ENCODE results near the gene KHDRBS2.

The KHDRBS2 gene

GRCh38 chr6:62280099-62280498 lies 5.9 kb downstream of the KHDRBS2 start:
- no peak overlapping the region for H2AFZ ChIP-seq (ENCODE audit: low read length)
- H3K4me2 ChIP-seq (ENCODE audit: insufficient read depth, low read length, poor library complexity, severe bottlenecking) = no peak overlapping the region
- no peaks in the 10 kb centered on the region for H3K9me3 ChIP-seq (replicated peaks in 1 of 2; ENCODE audit: control insufficient read depth in 2 of 2, insufficient read depth in 1 of 2, low read depth in 1 of 2, low read length in 2 of 2)
- no peaks in the 10 kb centered on the region for H3K36me3 ChIP-seq (replicated peaks in 1 of 2; ENCODE audit: control insufficient read depth in 2 of 2, insufficient read depth in 2 of 2, low read length in 2 of 2)
- no peak for DNase-seq (ENCODE audit: low spot score)
- no peak overlapping the region for H4K8ac ChIP-seq (ENCODE audit: low read depth, low read length)
- no peak overlapping the region for H2AK5ac ChIP-seq (ENCODE audit: low read depth, low read length)
- H3K4me1 ChIP-seq (ENCODE audit: control insufficient read depth in 2 of 2, insufficient read depth in 1 of 2, low read depth in 1 of 2, low read length in 2 of 2) = peaks cover 0 to 6% of the 10 kb centered on the region in 2 donors
- H3K4ac ChIP-seq (ENCODE audit: low read length) = no peak overlapping the region
- H2BK120ac ChIP-seq (ENCODE audit: low read depth, low read length) = no peak overlapping the region
- H3K14ac ChIP-seq (ENCODE audit: low read length) = no peak overlapping the region
- no peak overlapping the region for H3K27ac ChIP-seq (replicated peaks; ENCODE audit: low read length)
- H2BK12ac ChIP-seq (ENCODE audit: low read length) = no peak overlapping the region
- no peaks in the 10 kb centered on the region for H3K79me1 ChIP-seq (ENCODE audit: low read depth, low read length)
- no peak overlapping the region for H3K9ac ChIP-seq (ENCODE audit: low read depth, low read length, poor library complexity)
- no peak overlapping the region for H2BK15ac ChIP-seq (ENCODE audit: low read length)
- H3K27me3 ChIP-seq (ENCODE audit: control insufficient read depth in 3 of 3, insufficient read depth in 3 of 3, low read depth in 1 of 3, low read length in 3 of 3) = no peaks in the 10 kb centered on the region
- no peak overlapping the region for H4K91ac ChIP-seq (ENCODE audit: low read depth, low read length, poor library complexity)
- H3K23ac ChIP-seq (ENCODE audit: low read depth, low read length, poor library complexity) = no peak overlapping the region
- no peak overlapping the region for H2BK5ac ChIP-seq (ENCODE audit: low read length)
- no peak overlapping the region for H3K18ac ChIP-seq (ENCODE audit: low read length)
- no peak overlapping the region for H3K4me3 ChIP-seq (ENCODE audit: low read length in 2 of 2)
- 100% methylated on average over 1 of the region's 3 CpGs; no CpG with 5 or more reads in 1 of the 2 donors for WGBS, 2 donors (ENCODE audit: extremely low coverage in 2 of 2, insufficient read length in 2 of 2, insufficient replicate concordance in 1 of 2)

DNA sequence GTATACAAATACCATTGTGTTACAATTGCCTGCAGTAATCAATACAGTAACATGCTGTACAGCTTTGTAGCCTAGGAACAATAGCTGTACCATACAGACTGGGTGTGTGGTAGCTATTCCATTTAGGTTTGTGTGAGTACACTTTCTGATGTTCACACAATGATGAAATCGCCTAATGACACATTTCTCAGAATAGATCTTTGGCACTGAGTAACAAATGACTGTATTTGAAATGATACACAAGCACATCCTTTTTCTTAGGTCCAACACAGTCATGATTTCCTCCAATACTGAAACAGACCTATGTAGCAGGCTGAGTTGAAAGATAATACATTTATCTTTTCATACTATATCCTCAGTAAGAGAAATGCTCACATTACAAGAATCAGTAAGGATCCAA lies 13.9 kb downstream of the KHDRBS2 start:
- Histone ChIP-seq H4K8ac (ENCODE audit: low read depth, low read length) (no peak overlapping the region), H3K4me3 (ENCODE audit: low read length in 2 of 2) (no peak overlapping the region), H3K4ac (ENCODE audit: low read length) (no peak overlapping the region), H2BK12ac (ENCODE audit: low read length) (no peak overlapping the region), H3K36me3 (replicated peaks in 1 of 2; ENCODE audit: control insufficient read depth in 2 of 2, insufficient read depth in 2 of 2, low read length in 2 of 2) (no peaks in the 10 kb centered on the region), H2BK120ac (ENCODE audit: low read depth, low read length) (no peak overlapping the region), H3K27ac (replicated peaks; ENCODE audit: low read length) (no peak overlapping the region), H3K14ac (ENCODE audit: low read length) (no peak overlapping the region), H2AK5ac (ENCODE audit: low read depth, low read length) (no peak overlapping the region), H2BK15ac (ENCODE audit: low read length) (no peak overlapping the region), H3K4me1 (ENCODE audit: control insufficient read depth in 2 of 2, insufficient read depth in 1 of 2, low read depth in 1 of 2, low read length in 2 of 2) (no peaks in the 10 kb centered on the region), H2BK5ac (ENCODE audit: low read length) (no peak overlapping the region), H3K9me3 (replicated peaks in 1 of 2; ENCODE audit: control insufficient read depth in 2 of 2, insufficient read depth in 1 of 2, low read depth in 1 of 2, low read length in 2 of 2) (no peaks in the 10 kb centered on the region), H3K4me2 (ENCODE audit: insufficient read depth, low read length, poor library complexity, severe bottlenecking) (no peak overlapping the region), H4K91ac (ENCODE audit: low read depth, low read length, poor library complexity) (no peak overlapping the region), H3K18ac (ENCODE audit: low read length) (no peak overlapping the region), H3K27me3 (ENCODE audit: control insufficient read depth in 3 of 3, insufficient read depth in 3 of 3, low read depth in 1 of 3, low read length in 3 of 3) (no peaks in the 10 kb centered on the region), H2AFZ (ENCODE audit: low read length) (no peak overlapping the region), H3K23ac (ENCODE audit: low read depth, low read length, poor library complexity) (no peak overlapping the region), H3K79me1 (ENCODE audit: low read depth, low read length) (no peaks in the 10 kb centered on the region), H3K9ac (ENCODE audit: low read depth, low read length, poor library complexity) (no peak overlapping the region)
- no peak for DNase-seq (ENCODE audit: low spot score)
- no CpG with 5 or more reads among the region's 1 CpG for WGBS, 2 donors (ENCODE audit: extremely low coverage in 2 of 2, insufficient read length in 2 of 2, insufficient replicate concordance in 1 of 2)

GRCh38 chr6:62265906-62266525 lies 20.0 kb downstream of the KHDRBS2 start:
- no peak overlapping the region for H2BK15ac ChIP-seq (ENCODE audit: low read length)
- H2BK12ac ChIP-seq (ENCODE audit: low read length) = no peak overlapping the region
- H4K8ac ChIP-seq (ENCODE audit: low read depth, low read length) = no peak overlapping the region
- H3K9me3 ChIP-seq (replicated peaks in 1 of 2; ENCODE audit: control insufficient read depth in 2 of 2, insufficient read depth in 1 of 2, low read depth in 1 of 2, low read length in 2 of 2) = no peaks in the 10 kb centered on the region
- no peak overlapping the region for H2AFZ ChIP-seq (ENCODE audit: low read length)
- no peak overlapping the region for H4K91ac ChIP-seq (ENCODE audit: low read depth, low read length, poor library complexity)
- no peaks in the 10 kb centered on the region for H3K79me1 ChIP-seq (ENCODE audit: low read depth, low read length)
- peaks cover 0 to 2% of the 10 kb centered on the region in 2 donors for H3K4me1 ChIP-seq (ENCODE audit: control insufficient read depth in 2 of 2, insufficient read depth in 1 of 2, low read depth in 1 of 2, low read length in 2 of 2)
- WGBS, 2 donors (ENCODE audit: extremely low coverage in 2 of 2, insufficient read length in 2 of 2, insufficient replicate concordance in 1 of 2) = no CpG with 5 or more reads among the region's 3 CpGs
- H2BK120ac ChIP-seq (ENCODE audit: low read depth, low read length) = no peak overlapping the region
- DNase-seq (ENCODE audit: low spot score) = no peak
- no peak overlapping the region for H3K14ac ChIP-seq (ENCODE audit: low read length)
- H3K27ac ChIP-seq (replicated peaks; ENCODE audit: low read length) = no peak overlapping the region
- H2BK5ac ChIP-seq (ENCODE audit: low read length) = no peak overlapping the region
- no peak overlapping the region for H3K4me2 ChIP-seq (ENCODE audit: insufficient read depth, low read length, poor library complexity, severe bottlenecking)
- no peak overlapping the region for H2AK5ac ChIP-seq (ENCODE audit: low read depth, low read length)
- no peak overlapping the region for H3K18ac ChIP-seq (ENCODE audit: low read length)
- H3K9ac ChIP-seq (ENCODE audit: low read depth, low read length, poor library complexity) = no peak overlapping the region
- H3K36me3 ChIP-seq (replicated peaks in 1 of 2; ENCODE audit: control insufficient read depth in 2 of 2, insufficient read depth in 2 of 2, low read length in 2 of 2) = no peaks in the 10 kb centered on the region
- H3K23ac ChIP-seq (ENCODE audit: low read depth, low read length, poor library complexity) = no peak overlapping the region
- H3K27me3 ChIP-seq (ENCODE audit: control insufficient read depth in 3 of 3, insufficient read depth in 3 of 3, low read depth in 1 of 3, low read length in 3 of 3) = no peaks in the 10 kb centered on the region
- H3K4me3 ChIP-seq (ENCODE audit: low read length in 2 of 2) = no peak overlapping the region
- no peak overlapping the region for H3K4ac ChIP-seq (ENCODE audit: low read length)

DNA sequence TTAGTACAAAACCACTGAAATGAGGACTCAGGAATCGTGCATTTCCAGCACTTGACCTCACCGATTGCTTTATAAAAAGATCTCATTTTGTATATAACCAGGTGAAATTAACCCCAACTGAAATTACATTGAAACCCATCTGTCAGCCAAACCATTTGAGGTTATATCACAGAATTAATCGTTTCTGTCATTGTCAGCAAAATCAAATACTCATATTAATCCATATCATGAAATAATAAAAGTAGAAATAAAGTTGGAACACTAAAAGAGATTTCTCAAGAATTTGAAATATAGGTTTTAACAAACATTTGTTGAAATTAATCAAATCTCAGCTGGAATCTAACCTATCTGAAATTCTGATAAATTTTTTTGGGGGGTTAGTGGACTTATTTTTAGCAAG lies 23.7 kb downstream of the KHDRBS2 start:
- no peak overlapping the region for H3K4me2 ChIP-seq (ENCODE audit: insufficient read depth, low read length, poor library complexity, severe bottlenecking)
- no peak overlapping the region for H2BK15ac ChIP-seq (ENCODE audit: low read length)
- no peak overlapping the region for H3K18ac ChIP-seq (ENCODE audit: low read length)
- H3K9me3 ChIP-seq (replicated peaks in 1 of 2; ENCODE audit: control insufficient read depth in 2 of 2, insufficient read depth in 1 of 2, low read depth in 1 of 2, low read length in 2 of 2) = no peaks in the 10 kb centered on the region
- H3K27ac ChIP-seq (replicated peaks; ENCODE audit: low read length) = no peak overlapping the region
- no peak overlapping the region for H2BK120ac ChIP-seq (ENCODE audit: low read depth, low read length)
- DNase-seq (ENCODE audit: low spot score) = no peak
- no peak overlapping the region for H2AFZ ChIP-seq (ENCODE audit: low read length)
- no peaks in the 10 kb centered on the region for H3K79me1 ChIP-seq (ENCODE audit: low read depth, low read length)
- no peak overlapping the region for H3K23ac ChIP-seq (ENCODE audit: low read depth, low read length, poor library complexity)
- H3K27me3 ChIP-seq (ENCODE audit: control insufficient read depth in 3 of 3, insufficient read depth in 3 of 3, low read depth in 1 of 3, low read length in 3 of 3) = no peaks in the 10 kb centered on the region
- peaks cover 0 to 1% of the 10 kb centered on the region in 2 donors for H3K36me3 ChIP-seq (replicated peaks in 1 of 2; ENCODE audit: control insufficient read depth in 2 of 2, insufficient read depth in 2 of 2, low read length in 2 of 2)
- H3K4me3 ChIP-seq (ENCODE audit: low read length in 2 of 2) = no peak overlapping the region
- no CpG with 5 or more reads among the region's 3 CpGs for WGBS, 2 donors (ENCODE audit: extremely low coverage in 2 of 2, insufficient read length in 2 of 2, insufficient replicate concordance in 1 of 2)
- no peak overlapping the region for H2BK5ac ChIP-seq (ENCODE audit: low read length)
- H4K91ac ChIP-seq (ENCODE audit: low read depth, low read length, poor library complexity) = no peak overlapping the region
- H2BK12ac ChIP-seq (ENCODE audit: low read length) = no peak overlapping the region
- no peak overlapping the region for H3K14ac ChIP-seq (ENCODE audit: low read length)
- H2AK5ac ChIP-seq (ENCODE audit: low read depth, low read length) = no peak overlapping the region
- no peak overlapping the region for H3K9ac ChIP-seq (ENCODE audit: low read depth, low read length, poor library complexity)
- no peak overlapping the region for H4K8ac ChIP-seq (ENCODE audit: low read depth, low read length)
- peaks cover 0 to 2% of the 10 kb centered on the region in 2 donors for H3K4me1 ChIP-seq (ENCODE audit: control insufficient read depth in 2 of 2, insufficient read depth in 1 of 2, low read depth in 1 of 2, low read length in 2 of 2)
- no peak overlapping the region for H3K4ac ChIP-seq (ENCODE audit: low read length)
